ENCODE results near the gene HEXD.

DNA sequence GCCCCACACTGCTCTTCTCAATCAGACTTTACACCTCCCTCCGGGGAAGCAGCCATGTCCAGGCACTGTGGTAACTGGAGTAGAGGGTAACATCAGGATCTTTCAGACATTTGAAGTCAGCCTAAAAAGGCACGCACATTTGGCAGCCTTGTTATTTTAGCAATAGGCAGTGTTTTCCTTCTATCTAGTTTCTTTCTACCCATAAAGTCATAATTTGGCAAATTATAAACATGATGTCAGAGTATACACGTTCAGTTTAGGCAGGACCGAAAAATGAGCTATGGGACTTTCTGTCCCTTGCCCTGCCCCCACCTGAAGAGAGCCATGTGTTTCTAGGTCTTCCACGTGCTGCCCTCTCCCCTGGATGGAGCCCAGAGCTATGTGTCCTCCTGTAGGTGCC is 61.5 kb downstream of the HEXD start:
- TF ChIP-seq, protein P1, sequence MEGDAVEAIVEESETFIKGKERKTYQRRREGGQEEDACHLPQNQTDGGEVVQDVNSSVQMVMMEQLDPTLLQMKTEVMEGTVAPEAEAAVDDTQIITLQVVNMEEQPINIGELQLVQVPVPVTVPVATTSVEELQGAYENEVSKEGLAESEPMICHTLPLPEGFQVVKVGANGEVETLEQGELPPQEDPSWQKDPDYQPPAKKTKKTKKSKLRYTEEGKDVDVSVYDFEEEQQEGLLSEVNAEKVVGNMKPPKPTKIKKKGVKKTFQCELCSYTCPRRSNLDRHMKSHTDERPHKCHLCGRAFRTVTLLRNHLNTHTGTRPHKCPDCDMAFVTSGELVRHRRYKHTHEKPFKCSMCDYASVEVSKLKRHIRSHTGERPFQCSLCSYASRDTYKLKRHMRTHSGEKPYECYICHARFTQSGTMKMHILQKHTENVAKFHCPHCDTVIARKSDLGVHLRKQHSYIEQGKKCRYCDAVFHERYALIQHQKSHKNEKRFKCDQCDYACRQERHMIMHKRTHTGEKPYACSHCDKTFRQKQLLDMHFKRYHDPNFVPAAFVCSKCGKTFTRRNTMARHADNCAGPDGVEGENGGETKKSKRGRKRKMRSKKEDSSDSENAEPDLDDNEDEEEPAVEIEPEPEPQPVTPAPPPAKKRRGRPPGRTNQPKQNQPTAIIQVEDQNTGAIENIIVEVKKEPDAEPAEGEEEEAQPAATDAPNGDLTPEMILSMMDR (conservative IDR thresholded peaks at IDR 0.05) = no peak
- TF ChIP-seq EZH2 (IDR thresholded peaks at IDR 0.05; ENCODE audit: low read depth) = no peak
